Esophagus squamous epithelium (tissue), 4 donors: ENCODE results near the gene LTBP3.
"Not testable (repeated sequence)": the region's sequence is repeated elsewhere in the genome, so short reads cannot be mapped to it uniquely, and the experiment has no call there.

Experiments used
- CTCF ChIP-seq, 6 experiments: fragments of 450-650 bp in 4 of 6; fragments of 200-600 bp in 2 of 6; sonication (generic) in 2 of 6; IDR thresholded peaks; one replicate each; pipeline ENCODE4 v1.5.1; 2016 to 2019; ENCODE audit warnings: antibody characterized with exemption in 6 of 6, mild to moderate bottlenecking in 4 of 6, moderate library complexity in 4 of 6
- POLR2A ChIP-seq, 4 donors: fragments of 450-650 bp; IDR thresholded peaks; one replicate each; pipeline ENCODE4 v1.6.1; 2017; ENCODE audit warnings: antibody characterized with exemption in 4 of 4, mild to moderate bottlenecking in 4 of 4, moderate library complexity in 3 of 4

DNA sequence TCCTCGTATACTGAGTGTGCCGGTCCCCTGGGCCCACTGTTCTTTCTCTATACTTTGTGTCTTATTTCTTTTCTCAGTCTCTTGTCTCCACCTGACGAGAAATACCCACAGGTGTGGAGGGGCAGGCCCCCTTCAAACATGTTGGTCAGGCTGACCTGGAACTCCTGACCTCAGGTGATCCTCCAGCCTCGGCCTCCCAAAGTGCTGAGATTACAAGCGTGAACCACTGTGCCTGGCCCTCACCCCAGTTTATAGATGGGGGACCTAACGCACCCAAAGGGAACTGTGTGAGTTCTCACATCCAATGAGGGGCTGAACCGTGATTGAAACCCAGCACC lies 34.6 kb downstream of the LTBP3 start:
- not testable (repeated sequence) for TF ChIP-seq POLR2A, CTCF (IDR thresholded peaks at IDR 0.05)
